WTC11 (cell line): Measurements from ENCODE around the gene GARIN3.

Experiments used
- CBFB ChIP-seq: sonication (generic); formaldehyde crosslinking; IDR thresholded peaks from 2 replicates; pipeline ENCODE4 v1.8.1; 2022; ENCODE audit warnings: mild to moderate bottlenecking, low read depth, missing genetic modification reagents
- CREB1 ChIP-seq: sonication (generic); formaldehyde crosslinking; IDR thresholded peaks from 2 replicates; pipeline ENCODE4 v1.8.0; 2023; ENCODE audit warnings: mild to moderate bottlenecking, missing genetic modification reagents
- ELF4 ChIP-seq: sonication (generic); formaldehyde crosslinking; IDR thresholded peaks from 2 replicates; pipeline ENCODE4 v1.8.1; 2022; ENCODE audit warnings: low read depth, mild to moderate bottlenecking, moderate library complexity, missing genetic modification reagents
- ETV6 ChIP-seq: sonication (generic); formaldehyde crosslinking; IDR thresholded peaks from 2 replicates; pipeline ENCODE4 v1.8.1; 2022; ENCODE audit warnings: mild to moderate bottlenecking, missing genetic modification reagents
- GRHL2 ChIP-seq: fragments of 250-450 bp; sonication (Bioruptor Pico); IDR thresholded peaks from 2 replicates; pipeline ENCODE4 v1.8.0; 2022; ENCODE audit warnings: mild to moderate bottlenecking, moderate library complexity; ENCODE audit not compliant: insufficient replicate concordance, severe bottlenecking
- IRF2 ChIP-seq: sonication (generic); formaldehyde crosslinking; IDR thresholded peaks from 2 replicates; pipeline ENCODE4 v1.8.0; 2022; ENCODE audit warnings: low read depth, missing genetic modification reagents, borderline replicate concordance
- JUN ChIP-seq: sonication (generic); formaldehyde crosslinking; IDR thresholded peaks from 2 replicates; pipeline ENCODE4 v1.8.0; 2023; ENCODE audit warnings: mild to moderate bottlenecking, missing genetic modification reagents
- MXD4 ChIP-seq: fragments of 250-450 bp; sonication (Bioruptor Pico); IDR thresholded peaks from 2 replicates; pipeline ENCODE4 v1.8.0; 2021; ENCODE audit warnings: mild to moderate bottlenecking, moderate library complexity, borderline replicate concordance
- TF ChIP-seq, protein P1 (sequence below): fragments of 200-600 bp; IDR thresholded peaks from 2 replicates; pipeline ENCODE4 v1.8.0; 2022; ENCODE audit warnings: antibody characterized with exemption
- TF ChIP-seq, protein P2 (sequence below): sonication (generic); formaldehyde crosslinking; IDR thresholded peaks from 2 replicates; pipeline ENCODE4 v1.8.1; 2023; ENCODE audit warnings: mild to moderate bottlenecking, moderate library complexity, missing genetic modification reagents
- TF ChIP-seq, protein P3 (sequence below): sonication (generic); formaldehyde crosslinking; IDR thresholded peaks from 2 replicates; pipeline ENCODE4 v1.8.0; 2023; ENCODE audit warnings: missing genetic modification reagents
- TF ChIP-seq, protein P4 (sequence below): sonication (generic); formaldehyde crosslinking; conservative IDR thresholded peaks from 2 replicates; pipeline ENCODE4 v1.8.1; 2022; ENCODE audit warnings: mild to moderate bottlenecking, missing genetic modification reagents
- TF ChIP-seq, protein P5 (sequence below): sonication (generic); formaldehyde crosslinking; IDR thresholded peaks from 2 replicates; pipeline ENCODE4 v1.8.1; 2022; ENCODE audit warnings: low read depth, missing genetic modification reagents, borderline replicate concordance
- TF ChIP-seq, protein P6 (sequence below): sonication (generic); formaldehyde crosslinking; IDR thresholded peaks from 2 replicates; pipeline ENCODE4 v1.8.1; 2023; ENCODE audit warnings: mild to moderate bottlenecking, missing genetic modification reagents, moderate library complexity

DNA sequence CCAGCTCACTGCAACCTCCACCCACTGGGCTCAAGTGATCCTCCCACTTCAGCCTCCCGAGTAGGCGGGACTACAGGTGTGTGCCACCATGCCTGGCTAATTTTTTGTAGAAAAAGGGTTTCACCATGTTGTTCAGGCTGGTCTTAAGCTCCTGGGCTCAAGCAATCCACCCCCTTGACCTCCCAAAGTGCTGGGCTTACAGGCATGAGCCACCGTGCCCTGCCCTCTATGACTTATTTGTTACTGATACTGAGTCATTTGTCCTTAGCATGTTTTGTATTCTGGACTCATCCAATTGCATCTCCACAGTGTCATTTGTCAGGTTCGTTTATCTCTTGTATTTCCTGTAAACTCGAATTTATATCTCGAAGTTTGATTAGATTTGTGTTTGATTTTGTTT, 11.9 kb upstream of the GARIN3 start:
- TF ChIP-seq, protein P1, sequence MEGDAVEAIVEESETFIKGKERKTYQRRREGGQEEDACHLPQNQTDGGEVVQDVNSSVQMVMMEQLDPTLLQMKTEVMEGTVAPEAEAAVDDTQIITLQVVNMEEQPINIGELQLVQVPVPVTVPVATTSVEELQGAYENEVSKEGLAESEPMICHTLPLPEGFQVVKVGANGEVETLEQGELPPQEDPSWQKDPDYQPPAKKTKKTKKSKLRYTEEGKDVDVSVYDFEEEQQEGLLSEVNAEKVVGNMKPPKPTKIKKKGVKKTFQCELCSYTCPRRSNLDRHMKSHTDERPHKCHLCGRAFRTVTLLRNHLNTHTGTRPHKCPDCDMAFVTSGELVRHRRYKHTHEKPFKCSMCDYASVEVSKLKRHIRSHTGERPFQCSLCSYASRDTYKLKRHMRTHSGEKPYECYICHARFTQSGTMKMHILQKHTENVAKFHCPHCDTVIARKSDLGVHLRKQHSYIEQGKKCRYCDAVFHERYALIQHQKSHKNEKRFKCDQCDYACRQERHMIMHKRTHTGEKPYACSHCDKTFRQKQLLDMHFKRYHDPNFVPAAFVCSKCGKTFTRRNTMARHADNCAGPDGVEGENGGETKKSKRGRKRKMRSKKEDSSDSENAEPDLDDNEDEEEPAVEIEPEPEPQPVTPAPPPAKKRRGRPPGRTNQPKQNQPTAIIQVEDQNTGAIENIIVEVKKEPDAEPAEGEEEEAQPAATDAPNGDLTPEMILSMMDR = no peak
- TF ChIP-seq CREB1 (CRISPR knock-in tag) (no peak), IRF2 (CRISPR knock-in tag) (no peak), CBFB (CRISPR knock-in tag) (no peak), ELF4 (CRISPR knock-in tag) (no peak), GRHL2 (CRISPR knock-in tag) (no peak), MXD4 (CRISPR knock-in tag) (no peak), ETV6 (no peak), JUN (no peak)
- TF ChIP-seq, protein P2, sequence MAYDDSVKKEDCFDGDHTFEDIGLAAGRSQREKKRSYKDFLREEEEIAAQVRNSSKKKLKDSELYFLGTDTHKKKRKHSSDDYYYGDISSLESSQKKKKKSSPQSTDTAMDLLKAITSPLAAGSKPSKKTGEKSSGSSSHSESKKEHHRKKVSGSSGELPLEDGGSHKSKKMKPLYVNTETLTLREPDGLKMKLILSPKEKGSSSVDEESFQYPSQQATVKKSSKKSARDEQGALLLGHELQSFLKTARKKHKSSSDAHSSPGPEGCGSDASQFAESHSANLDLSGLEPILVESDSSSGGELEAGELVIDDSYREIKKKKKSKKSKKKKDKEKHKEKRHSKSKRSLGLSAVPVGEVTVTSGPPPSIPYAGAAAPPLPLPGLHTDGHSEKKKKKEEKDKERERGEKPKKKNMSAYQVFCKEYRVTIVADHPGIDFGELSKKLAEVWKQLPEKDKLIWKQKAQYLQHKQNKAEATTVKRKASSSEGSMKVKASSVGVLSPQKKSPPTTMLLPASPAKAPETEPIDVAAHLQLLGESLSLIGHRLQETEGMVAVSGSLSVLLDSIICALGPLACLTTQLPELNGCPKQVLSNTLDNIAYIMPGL (CRISPR knock-in tag) = no peak
- TF ChIP-seq, protein P3, sequence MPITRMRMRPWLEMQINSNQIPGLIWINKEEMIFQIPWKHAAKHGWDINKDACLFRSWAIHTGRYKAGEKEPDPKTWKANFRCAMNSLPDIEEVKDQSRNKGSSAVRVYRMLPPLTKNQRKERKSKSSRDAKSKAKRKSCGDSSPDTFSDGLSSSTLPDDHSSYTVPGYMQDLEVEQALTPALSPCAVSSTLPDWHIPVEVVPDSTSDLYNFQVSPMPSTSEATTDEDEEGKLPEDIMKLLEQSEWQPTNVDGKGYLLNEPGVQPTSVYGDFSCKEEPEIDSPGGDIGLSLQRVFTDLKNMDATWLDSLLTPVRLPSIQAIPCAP (CRISPR knock-in tag) = no peak
- TF ChIP-seq, protein P4, sequence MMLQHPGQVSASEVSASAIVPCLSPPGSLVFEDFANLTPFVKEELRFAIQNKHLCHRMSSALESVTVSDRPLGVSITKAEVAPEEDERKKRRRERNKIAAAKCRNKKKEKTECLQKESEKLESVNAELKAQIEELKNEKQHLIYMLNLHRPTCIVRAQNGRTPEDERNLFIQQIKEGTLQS (CRISPR knock-in tag) = no peak
- TF ChIP-seq, protein P5, sequence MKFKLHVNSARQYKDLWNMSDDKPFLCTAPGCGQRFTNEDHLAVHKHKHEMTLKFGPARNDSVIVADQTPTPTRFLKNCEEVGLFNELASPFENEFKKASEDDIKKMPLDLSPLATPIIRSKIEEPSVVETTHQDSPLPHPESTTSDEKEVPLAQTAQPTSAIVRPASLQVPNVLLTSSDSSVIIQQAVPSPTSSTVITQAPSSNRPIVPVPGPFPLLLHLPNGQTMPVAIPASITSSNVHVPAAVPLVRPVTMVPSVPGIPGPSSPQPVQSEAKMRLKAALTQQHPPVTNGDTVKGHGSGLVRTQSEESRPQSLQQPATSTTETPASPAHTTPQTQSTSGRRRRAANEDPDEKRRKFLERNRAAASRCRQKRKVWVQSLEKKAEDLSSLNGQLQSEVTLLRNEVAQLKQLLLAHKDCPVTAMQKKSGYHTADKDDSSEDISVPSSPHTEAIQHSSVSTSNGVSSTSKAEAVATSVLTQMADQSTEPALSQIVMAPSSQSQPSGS (CRISPR knock-in tag) = no peak
- TF ChIP-seq, protein P6, sequence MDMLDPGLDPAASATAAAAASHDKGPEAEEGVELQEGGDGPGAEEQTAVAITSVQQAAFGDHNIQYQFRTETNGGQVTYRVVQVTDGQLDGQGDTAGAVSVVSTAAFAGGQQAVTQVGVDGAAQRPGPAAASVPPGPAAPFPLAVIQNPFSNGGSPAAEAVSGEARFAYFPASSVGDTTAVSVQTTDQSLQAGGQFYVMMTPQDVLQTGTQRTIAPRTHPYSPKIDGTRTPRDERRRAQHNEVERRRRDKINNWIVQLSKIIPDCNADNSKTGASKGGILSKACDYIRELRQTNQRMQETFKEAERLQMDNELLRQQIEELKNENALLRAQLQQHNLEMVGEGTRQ = no peak
